ENCODE measurements around the gene THAP7. TPM values are rescaled to one million over a fixed set of nuclear protein-coding genes. Genes with fewer than 3 reads are reported as not detected.

THAP7 gene
- total RNA-seq, 4 donors from 2014 or later, result 16.2 to 45.9 (median 30.9) TPM

GRCh38 chr22:20977019-20977418 lies 24.9 kb downstream of the THAP7 start:
- H3K27ac ChIP-seq, result no peak overlapping the region
- peaks cover 0 to 8% of the 10 kb centered on the region in 2 donors for H3K4me1 ChIP-seq
- no peaks in the 10 kb centered on the region for H3K36me3 ChIP-seq
- TF ChIP-seq POLR2A (IDR thresholded peaks at IDR 0.05) (no peak), CTCF (IDR thresholded peaks at IDR 0.05) (no peak)
- H3K27me3 ChIP-seq, result no peaks in the 10 kb centered on the region
- no peaks in the 10 kb centered on the region for H3K9me3 ChIP-seq
- intact Hi-C loops (cut with DNase I; ENCODE audit: low total_unique reads), result no loop called here
- DNase-seq, result no peak
- no peak overlapping the region for H3K4me3 ChIP-seq

- intact Hi-C loops (cut with DNase I; ENCODE audit: low total_unique reads), result no loop called here
- no peak for TF ChIP-seq CTCF (IDR thresholded peaks at IDR 0.05)
- no peak for TF ChIP-seq POLR2A (IDR thresholded peaks at IDR 0.05)
- no peak for DNase-seq
Measured at GRCh38 chr22:20976291-20976877, 25.5 kb downstream of the THAP7 start.

GRCh38 chr22:20975541-20976290 lies 26.2 kb downstream of the THAP7 start:
- Histone ChIP-seq H3K27me3 (no peaks in the 10 kb centered on the region), H3K4me3 (no peak overlapping the region), H3K4me1 (no peaks in the 10 kb centered on the region), H3K27ac (no peak overlapping the region), H3K9me3 (no peaks in the 10 kb centered on the region), H3K36me3 (no peaks in the 10 kb centered on the region)
- intact Hi-C loops (cut with DNase I; ENCODE audit: low total_unique reads), result no loop called here
- no peak for TF ChIP-seq POLR2A (IDR thresholded peaks at IDR 0.05)
- no peak for TF ChIP-seq CTCF (IDR thresholded peaks at IDR 0.05)
- no peak for DNase-seq

More at GRCh38 chr22:20976291-20976877, 25.5 kb downstream of the THAP7 start:
- Histone ChIP-seq H3K9me3 (no peaks in the 10 kb centered on the region), H3K36me3 (no peaks in the 10 kb centered on the region), H3K4me1 (peaks cover 0 to 6% of the 10 kb centered on the region in 2 donors), H3K27ac (no peak overlapping the region), H3K27me3 (no peaks in the 10 kb centered on the region), H3K4me3 (no peak overlapping the region)

GRCh38 chr22:20974336-20974955 lies 27.5 kb downstream of the THAP7 start:
- no peak for TF ChIP-seq CTCF (IDR thresholded peaks at IDR 0.05)
- Histone ChIP-seq H3K4me3 (no peak overlapping the region), H3K27ac (no peak overlapping the region), H3K4me1 (no peaks in the 10 kb centered on the region), H3K9me3 (no peaks in the 10 kb centered on the region), H3K27me3 (no peaks in the 10 kb centered on the region), H3K36me3 (no peaks in the 10 kb centered on the region)
- DNase-seq, result no peak
- intact Hi-C loops (cut with DNase I; ENCODE audit: low total_unique reads), result no loop called here

All from uterus (tissue), 4 donors.